ENCODE results near the gene BORCS8. TPM values are rescaled to one million over a fixed set of nuclear protein-coding genes. Genes with fewer than 3 reads are reported as not detected.

Gene BORCS8
- total and polyA plus RNA-seq, 2 donors (not counting 3 experiments of a cell fraction or from before 2014, with no cell fraction given) = 37.4 to 45.8 TPM

DNA sequence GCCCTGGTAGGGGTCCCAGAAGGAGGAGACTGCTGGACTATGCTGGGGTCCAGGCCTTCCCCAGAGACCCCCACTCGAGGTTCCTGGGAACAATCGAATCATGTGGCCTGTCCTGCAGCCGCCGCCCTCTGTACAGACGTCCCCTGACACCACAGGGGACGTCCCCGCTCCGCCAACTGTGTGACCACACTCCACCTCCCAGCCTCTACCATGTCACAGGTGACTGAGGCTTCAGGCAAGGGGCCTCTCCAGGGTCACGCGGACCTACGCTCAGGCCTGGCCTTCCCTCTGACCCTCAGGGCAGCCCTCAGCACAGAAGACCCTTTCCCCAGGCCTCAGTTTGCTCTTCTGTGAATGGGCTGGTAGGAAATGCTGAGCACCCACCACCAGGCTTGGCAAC is 40.5 kb downstream of the BORCS8 start:
- dilution Hi-C loops (cut with MboI; ENCODE audit: extremely low pct_ligation_motif_present, low sequenced_read_pairs) = no loop called here
- Histone ChIP-seq H3K79me2 (ENCODE audit: control insufficient read depth, insufficient read depth, low read length) (no peaks in the 10 kb centered on the region), H3K4me3 (replicated peaks in 1 of 3; ENCODE audit: insufficient read depth in 1 of 3, low read depth in 1 of 3, low read length in 3 of 3) (no peak overlapping the region), H3K4me1 (ENCODE audit: control insufficient read depth, extremely low read depth, insufficient read depth, low read length) (no peaks in the 10 kb centered on the region), H3K9me3 (replicated peaks; ENCODE audit: control insufficient read depth, insufficient read depth, low read length) (no peaks in the 10 kb centered on the region), H3K9ac (replicated peaks; ENCODE audit: extremely low read depth, insufficient read depth, low read length) (no peak overlapping the region), H3K36me3 (ENCODE audit: control insufficient read depth in 2 of 2, extremely low read depth in 1 of 2, insufficient read depth in 2 of 2, low read length in 2 of 2) (no peaks in the 10 kb centered on the region), H2AFZ (ENCODE audit: low read depth, low read length) (no peak overlapping the region), H4K20me1 (replicated peaks; ENCODE audit: control insufficient read depth, extremely low read depth, insufficient read depth, low read length) (no peaks in the 10 kb centered on the region), H3K27me3 (ENCODE audit: control insufficient read depth in 2 of 2, insufficient read depth in 2 of 2, low read length in 2 of 2) (no peaks in the 10 kb centered on the region), H3K27ac (ENCODE audit: insufficient read depth, low read depth, low read length) (no peak overlapping the region), H3K4me2 (ENCODE audit: insufficient read depth, low read length) (no peak overlapping the region), H3K9me1 (replicated peaks; ENCODE audit: control insufficient read depth, extremely low read depth, insufficient read depth, low read length) (no peaks in the 10 kb centered on the region)
- POLR2A ChIA-PET = no interaction called here
- FAIRE-seq (no peak), DNase-seq (ENCODE audit: low read depth, low spot score) (no peak)
- TF ChIP-seq EZH2 (IDR thresholded peaks at IDR 0.05; ENCODE audit: borderline replicate concordance, low read depth, low read length, severe bottlenecking) (no peak), JUN (IDR thresholded peaks at IDR 0.05; ENCODE audit: borderline replicate concordance, insufficient read depth, insufficient read length, low read depth) (no peak), MAX (IDR thresholded peaks at IDR 0.05; ENCODE audit: insufficient read depth, insufficient read length) (no peak), FOS (IDR thresholded peaks at IDR 0.05; ENCODE audit: borderline replicate concordance, insufficient read depth, low read length) (no peak), POLR2A (IDR thresholded peaks at IDR 0.05; ENCODE audit: low read depth, low read length) (no peak)
- TF ChIP-seq, protein P1, sequence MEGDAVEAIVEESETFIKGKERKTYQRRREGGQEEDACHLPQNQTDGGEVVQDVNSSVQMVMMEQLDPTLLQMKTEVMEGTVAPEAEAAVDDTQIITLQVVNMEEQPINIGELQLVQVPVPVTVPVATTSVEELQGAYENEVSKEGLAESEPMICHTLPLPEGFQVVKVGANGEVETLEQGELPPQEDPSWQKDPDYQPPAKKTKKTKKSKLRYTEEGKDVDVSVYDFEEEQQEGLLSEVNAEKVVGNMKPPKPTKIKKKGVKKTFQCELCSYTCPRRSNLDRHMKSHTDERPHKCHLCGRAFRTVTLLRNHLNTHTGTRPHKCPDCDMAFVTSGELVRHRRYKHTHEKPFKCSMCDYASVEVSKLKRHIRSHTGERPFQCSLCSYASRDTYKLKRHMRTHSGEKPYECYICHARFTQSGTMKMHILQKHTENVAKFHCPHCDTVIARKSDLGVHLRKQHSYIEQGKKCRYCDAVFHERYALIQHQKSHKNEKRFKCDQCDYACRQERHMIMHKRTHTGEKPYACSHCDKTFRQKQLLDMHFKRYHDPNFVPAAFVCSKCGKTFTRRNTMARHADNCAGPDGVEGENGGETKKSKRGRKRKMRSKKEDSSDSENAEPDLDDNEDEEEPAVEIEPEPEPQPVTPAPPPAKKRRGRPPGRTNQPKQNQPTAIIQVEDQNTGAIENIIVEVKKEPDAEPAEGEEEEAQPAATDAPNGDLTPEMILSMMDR (IDR thresholded peaks at IDR 0.05; ENCODE audit: extremely low read depth in 1 of 2, insufficient read depth in 1 of 2, low read depth in 1 of 2, low read length in 2 of 2) = no peak
- CTCF ChIA-PET = no interaction called here
- BruUV-seq (replicated peaks) = no TSS peak
- intact Hi-C loops (cut with micrococcal nuclease) = no loop called here
